NCI-H2107 (cell line): ENCODE measurements around the gene TUBB1.
A peak's percentile ranks its signal among the peaks of the same experiment; 100 is the strongest.
"Not testable (repeated sequence)": the region's sequence is repeated elsewhere in the genome, so short reads cannot be mapped to it uniquely, and the experiment has no call there.

Experiments used
- DNase-seq: peaks from one replicate; lab custom pipeline; 2025; lab: John Stamatoyannopoulos, UW

TUBB1 gene

DNA sequence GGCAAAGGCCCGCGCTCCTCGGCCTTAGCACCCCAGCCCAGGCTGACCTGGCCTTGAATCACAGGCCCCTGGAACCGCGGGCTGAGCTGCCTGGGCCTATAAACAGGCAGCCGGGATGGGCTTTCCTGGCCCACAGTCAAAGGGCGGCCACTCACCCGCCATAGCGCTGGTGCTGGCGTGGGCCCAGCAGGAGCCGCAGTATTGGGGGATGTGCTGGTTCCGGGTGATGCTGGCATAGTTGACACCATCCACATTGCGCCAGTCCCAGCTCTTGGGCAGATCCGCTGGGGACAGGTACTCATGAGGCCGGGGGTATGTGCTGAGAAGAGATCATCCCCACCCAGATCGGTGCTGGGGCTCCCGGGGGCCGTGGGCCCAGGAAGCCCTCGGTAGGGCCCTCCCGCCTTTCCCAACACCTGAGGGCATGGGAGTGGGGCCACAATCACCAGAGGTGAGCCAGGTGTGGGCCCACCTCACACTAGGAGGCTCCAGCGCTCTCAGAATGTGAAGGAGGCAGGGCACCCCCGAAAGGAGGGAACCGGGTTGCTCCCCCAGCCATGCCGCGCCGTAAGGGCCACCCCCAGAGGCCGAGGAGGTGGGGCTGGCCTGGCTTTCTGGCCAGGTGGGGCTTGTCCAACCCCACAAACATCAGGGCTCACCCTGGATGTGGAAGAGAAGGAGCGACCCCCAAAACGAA is 12.9 kb upstream of the TUBB1 start:
- no peak for DNase-seq

DNA sequence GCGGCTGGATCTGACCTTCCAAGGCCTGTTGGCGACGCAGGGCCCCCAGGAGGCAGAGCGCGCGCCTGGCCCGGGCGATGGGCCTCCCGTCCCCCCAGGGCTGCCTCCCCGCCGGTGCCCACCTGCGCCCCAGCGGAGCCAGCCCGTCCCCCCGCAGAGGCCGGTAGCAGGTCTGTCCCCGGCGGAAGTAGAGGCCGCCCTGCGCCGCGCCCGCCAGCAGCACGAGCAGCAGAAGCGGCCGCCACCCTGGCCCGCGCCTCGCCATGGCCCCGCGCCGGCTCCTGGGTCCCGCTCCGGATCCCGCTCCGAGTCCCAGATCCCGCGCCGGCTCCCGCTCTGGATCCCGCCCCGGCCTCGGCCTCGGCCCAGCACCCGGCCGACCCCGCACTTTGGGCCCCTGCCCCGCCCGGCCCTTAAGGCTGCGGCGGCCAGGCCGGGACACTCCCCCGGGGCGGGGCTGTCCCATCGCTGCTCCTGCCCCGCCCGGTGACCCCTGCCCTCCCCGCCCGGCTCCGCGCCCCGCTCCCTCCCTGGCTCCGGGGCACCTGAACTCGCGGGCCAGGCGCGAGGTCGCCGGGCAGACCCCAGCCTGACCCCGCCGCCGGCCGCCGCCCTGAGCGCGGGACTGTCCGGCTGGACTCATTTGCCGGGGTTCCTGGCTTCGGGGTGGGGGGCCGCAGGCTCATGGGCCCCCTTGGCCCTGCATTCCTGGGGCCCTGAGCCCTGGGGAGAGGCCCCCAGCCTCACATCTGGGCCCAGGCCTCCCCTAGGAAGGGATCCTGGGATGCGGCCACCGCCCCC is 12.2 kb upstream of the TUBB1 start, which contains the start of gene CTSZ:
TSS of gene CTSZ (minus strand) at position 391 of the 801 bp plus-strand sequence. CDS start at position 265, 126 bp downstream.
- no peak for DNase-seq

DNA sequence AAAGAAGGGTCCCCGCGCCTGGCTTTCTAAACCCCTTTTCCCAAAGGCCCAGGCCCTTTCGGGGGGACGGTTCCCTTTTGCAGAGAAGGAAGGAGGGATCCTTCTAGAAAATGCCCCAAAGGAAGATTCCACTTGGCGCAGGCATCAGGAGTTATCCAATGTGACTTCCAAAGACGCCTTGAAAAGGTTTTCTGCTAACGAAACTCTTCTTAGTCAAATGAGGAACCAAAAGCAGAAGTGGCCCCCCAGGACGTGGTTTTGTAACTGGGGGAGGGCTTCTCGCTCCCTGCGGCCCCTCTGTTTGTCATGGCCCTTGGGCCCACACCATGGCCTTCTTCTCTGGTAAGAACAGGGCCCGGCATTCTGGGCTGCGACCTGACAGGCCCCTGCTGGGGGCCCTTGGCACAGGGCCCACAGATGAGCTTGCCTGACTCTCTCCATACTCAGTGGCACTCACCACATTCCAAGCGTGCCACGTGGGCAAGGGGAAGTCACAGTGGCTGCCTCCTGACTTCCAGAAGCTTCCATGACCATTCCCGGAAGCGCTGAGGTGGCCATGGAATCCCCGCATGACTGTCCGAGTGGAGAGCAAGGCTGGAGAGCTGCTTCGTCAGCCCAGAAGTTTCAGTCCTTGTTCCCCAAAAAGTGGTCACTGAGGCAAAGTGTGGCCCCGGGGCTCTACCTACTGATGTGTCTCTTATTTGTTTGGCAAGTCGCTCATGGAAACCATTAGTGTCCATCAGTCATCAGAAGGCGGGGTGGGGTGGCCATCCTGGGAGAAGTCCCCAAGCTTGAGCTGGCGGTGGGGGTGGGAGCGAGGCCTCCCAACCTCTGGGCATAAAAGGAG is 11.3 kb upstream of the TUBB1 start:
- no peak for DNase-seq

DNA sequence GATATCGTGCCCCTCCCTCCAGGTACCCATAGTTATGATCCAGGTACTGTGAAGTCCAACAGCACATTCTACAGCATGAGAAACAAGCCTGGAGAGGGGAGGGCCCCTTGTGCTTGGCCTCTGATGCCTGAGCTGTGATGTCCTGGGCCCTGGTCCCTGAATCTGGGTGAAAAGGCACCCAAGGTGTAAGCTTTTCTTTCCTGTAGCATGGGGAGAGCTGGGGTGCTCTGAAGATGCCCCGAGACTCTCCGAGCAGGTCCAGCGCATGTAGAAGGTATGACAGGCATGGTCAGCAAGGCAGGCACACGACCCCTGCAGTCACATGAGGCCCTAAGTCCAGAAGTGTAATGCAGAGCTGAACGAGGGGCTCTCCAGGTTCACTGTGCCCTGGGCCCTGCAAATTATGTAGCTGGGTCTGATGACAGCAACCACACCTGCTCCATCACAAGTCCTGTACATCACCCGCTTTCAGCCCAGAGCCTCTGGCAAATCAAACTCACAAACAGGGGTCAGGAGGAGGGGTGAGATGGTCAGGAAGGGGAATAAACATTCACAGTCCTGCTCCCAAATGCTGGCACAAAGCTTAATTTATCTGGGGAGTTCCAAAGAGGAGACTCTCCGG is 10.4 kb upstream of the TUBB1 start:
- no peak for DNase-seq

DNA sequence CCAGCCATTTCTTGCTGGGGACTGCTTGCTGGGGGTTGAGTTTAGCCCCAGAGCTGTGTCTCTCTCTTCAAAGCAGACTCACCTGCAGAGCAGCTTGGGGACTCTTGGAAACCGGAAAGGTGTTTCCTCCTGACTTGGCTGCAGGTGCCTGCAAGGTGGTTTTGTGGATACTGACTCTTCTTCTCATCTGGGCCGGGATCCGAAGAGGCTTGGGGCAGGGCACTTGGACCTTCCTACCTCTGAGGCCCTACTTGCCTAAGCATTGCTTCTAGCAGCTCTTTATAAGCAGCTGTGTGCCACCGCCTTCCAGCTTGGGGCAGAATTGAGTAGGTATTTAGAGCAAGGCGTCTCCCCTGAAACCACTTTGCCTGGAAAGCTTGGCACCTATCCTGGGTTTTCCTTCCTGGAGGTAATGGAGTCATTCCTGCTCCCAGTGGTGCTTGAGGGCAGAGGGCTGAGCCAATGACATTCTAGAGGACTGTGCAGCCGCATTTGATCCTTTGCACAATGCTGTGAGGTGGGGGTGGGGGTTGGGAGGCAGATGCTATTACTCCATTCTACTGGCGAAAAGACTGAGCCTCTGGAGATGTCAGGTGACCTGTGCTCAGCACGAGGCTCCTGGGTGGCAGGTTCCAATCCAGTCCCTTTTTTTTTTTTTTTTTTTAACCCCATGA is 8.8 kb upstream of the TUBB1 start:
- DNase-seq = peak; percentile 38

DNA sequence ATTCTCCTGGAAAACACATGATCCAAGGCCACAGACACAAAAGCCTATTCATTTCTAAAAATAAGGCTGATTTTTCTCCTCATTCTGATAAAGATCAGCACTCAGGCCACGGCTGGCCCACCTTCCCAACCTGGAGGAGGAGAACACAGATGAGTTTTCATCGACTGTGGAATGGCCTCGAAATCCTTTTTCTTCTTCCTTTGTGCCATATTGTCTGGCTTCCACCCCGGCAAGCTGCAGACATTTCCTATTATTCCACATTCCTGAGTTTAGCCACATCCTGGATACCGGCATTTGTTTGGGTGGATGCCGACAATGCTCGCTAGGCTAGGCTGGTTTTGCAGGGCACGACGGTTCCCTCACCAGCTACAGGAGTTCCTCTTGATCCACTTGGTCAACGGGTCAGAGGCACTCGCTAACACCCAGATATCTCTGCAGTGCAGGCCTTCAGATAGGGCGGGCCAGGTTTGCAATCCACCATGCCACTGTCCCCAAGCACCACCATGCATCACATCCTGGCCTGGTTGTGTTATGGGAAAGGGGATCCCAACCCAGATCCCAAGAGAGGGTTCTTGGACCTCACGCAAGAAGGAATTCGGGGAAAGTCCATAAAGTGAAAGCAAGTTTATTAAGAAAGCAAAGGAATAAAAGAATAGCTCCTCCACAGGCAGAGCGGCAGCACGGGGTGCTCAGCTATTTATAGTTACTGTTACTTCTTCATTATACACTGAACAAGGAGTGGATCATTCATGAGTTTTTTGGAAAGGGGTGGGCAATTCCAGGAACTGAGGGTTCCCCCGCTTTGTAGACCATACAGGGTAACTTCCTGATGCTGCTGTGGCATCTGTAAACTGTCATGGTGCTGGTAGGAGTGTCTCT is 8.0 kb upstream of the TUBB1 start:
- no peak for DNase-seq

DNA sequence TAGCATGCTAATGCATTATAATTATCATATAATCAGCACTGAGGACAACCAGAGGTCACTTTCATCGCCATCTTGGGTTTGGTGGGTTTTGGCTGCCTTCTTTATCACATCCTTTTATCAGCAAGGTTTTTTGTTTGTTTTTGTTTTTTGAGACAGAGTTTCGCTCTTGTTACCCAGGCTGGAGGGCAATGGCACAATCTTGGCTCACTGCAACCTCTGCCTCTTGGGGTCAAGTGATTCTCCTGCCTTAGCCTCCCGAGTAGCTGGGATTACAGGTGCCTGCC is 7.4 kb upstream of the TUBB1 start:
- not testable (repeated sequence) for DNase-seq

DNA sequence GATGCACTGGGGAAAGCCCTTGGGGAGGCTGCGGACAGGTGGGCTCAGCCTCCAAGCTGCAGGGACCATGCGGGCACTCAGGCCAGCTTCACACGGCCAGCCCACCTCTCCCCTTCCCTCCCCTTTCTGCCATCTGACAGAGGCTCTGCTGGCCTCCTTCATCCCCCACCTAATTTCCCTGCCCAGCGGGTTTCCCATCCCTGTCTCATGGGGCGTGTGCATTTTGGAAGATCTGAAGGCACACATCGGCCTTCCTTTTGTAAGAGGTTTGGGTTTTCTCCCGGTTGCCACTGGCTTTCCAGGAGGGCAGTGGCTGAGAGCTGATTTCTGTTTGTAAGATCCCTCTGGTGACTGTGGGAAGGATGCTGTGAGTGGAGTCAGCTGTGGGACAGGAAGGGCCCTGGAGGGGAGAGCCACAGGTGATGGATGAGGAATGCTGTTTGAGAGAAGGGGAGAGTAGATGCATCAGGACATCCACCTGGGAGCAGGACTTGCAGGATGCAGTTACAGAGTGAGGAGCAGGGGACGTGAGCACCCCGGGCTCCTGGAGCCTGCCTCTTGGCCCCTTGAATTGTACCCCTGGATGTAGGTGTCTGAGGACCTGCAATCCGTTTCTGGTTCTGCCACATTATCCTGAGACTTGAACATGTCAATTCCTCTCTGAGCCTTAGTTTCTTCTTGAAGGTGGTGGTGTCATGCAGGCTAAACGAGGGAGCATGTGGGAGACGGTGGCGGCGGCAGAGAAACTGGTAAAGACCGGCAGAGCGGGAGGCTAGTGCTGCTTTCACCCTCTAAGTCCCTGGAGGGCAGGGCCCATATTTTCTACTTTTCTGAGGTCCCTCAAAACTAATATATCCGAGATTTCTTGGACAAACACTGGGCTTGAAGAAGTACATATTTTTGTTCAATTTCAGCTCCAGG is 5.9 kb upstream of the TUBB1 start:
- DNase-seq = no peak

DNA sequence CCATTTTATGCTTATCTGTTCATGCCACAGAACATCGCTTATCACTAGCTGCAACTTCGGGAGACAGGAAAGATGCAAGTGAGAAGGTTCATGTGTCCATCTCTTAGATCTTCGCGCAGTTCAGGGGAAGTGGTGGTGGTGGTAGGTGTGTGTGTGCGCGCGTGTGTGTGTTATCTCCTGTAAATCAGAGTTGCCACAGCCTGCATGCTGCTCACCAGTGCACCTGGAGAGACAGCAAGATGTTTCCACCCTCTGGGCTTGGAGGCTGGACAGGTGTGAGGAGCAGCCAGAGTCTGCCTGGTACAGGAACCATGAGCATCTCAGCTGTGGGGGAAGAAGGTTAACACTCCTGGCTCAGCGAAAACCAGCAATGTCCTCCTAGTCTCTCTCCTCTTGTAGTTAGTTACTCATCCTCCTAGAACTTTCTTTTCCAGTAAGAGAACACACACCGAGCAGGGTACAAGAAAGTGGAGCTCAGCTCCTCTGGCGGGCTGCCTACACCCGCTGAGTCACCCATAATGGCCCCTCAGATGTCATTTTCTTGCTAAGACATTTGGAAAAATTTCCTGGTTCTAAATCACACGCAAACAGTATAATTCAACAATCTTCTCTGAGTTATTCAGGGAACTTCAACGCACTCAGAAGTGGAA is 5.1 kb upstream of the TUBB1 start:
- no peak for DNase-seq

DNA sequence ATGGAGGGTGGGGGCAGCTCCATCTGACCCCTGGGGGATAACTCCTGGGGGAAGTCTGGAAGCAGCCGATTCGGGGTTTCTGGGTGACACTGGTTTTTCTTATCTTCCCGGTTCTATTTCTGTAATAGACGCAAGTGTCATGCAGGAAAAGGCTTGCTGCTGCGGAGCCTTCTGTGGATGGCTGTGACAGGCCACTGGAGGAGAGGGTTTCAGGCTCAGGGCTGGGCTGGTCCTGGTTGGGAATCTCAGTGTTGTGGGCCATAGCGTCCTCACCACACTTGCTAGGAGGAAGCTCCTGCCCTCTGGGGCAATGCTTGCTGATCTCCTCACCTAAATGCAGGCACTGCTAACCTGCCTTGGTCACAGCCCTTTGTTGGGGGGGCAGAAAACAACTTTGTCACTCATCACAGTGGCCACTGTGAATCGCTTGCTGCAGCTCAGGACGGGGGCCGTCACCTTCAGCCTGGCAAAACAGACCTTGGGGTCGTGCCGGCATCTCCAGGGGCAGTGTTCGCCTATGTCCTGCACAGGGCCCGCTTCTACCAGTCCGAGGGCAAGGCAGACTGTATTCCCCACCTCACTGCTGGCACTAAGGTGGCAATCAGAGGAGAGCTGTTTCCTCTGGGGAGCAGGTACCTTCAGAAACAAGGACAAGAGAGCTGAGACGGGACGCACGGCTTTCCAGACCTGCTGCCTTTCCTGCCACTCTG is 4.4 kb upstream of the TUBB1 start:
- DNase-seq = no peak

DNA sequence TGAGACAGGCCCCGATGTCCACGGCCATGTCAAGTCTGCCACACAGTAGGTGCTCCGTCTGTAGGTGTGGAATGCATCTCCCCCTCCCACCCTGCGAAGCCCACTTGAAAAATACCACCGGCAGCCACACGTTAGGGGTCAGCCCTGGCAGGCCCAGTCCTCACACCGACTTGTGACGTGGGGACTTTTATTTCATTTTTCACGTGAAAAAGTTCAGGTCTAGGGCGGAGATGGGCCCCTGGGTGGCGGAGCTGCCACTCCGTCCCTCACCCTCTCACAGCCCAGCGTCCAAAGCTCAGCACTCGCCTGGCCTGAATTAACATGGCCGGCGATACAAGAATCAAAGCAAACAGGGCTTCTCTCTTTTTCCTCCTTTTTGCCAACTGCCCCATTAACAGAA is 3.8 kb upstream of the TUBB1 start:
- no peak for DNase-seq

DNA sequence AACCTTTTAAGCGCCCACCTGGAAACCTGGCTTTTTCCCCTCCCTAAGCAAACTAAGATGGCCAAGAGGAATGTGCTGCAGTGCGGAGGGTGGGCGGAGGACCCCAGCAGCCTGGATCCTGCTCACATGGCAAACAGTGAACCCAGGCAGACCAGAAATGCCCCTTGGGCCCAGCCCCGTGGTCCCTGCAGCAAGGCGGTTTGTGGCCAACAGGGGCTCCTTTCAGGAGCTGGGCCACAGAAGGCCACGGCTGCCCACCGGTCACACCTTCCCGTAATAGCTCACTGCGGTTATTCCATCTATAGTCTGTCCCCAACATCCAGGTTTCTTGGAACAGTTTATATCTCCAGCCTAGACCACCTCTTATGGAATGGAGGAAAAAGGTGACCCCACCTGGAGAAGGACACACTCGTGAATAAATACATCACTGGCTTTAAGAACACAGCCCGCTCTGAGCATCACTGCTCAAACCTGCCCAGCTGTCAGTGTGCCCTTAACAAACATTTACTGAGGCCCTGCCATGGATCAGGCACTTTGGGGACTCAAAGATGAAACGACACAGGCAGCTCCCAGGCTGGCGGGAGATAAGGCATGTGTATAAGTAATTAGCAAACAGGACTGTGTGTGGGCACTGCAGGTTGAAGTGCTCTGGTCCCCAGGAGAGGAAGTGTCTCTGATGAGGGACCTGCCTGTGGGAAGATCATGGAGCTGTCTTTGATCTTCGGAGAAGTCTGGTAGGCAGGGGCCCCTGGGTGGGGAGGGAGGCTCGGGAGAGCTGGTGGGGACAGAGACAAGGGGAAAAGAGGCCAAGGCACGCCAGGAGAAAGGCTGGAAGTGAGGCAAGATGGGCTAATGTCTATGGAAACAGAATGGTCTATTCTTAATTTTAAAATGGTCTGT is 3.2 kb upstream of the TUBB1 start:
- no peak for DNase-seq

DNA sequence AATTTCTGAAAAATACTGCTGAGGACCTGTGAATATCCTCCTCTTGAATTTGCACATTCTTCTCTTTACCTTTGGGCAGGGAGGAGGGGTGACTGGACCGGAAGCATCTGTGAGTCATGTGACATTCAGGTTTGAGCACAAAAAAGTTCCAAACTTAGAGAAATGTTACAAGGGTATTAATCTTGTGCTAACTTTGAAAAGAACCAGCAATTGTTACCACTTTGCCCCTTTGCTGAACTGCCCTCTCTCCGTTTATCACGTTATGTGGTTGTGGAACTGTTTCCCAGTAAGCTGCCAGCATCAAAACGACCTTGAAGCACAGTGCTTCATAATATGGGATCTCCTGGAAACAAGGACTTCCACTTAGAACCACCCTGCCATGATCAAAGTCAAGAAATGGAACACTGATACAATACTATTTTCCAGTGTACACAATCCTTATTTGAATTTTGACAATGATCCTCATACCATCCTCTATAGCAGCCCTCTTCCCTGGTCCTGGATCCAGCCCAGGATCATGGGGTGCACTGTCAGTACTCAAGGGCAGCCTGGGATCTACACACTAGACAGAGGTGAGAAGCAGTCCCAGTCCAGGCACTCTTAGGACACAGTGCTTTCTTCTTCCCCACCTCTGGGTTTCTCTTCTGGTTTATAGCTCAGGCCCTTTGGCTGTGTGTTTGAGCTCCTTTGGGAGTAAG is 2.3 kb upstream of the TUBB1 start:
- DNase-seq = no peak

DNA sequence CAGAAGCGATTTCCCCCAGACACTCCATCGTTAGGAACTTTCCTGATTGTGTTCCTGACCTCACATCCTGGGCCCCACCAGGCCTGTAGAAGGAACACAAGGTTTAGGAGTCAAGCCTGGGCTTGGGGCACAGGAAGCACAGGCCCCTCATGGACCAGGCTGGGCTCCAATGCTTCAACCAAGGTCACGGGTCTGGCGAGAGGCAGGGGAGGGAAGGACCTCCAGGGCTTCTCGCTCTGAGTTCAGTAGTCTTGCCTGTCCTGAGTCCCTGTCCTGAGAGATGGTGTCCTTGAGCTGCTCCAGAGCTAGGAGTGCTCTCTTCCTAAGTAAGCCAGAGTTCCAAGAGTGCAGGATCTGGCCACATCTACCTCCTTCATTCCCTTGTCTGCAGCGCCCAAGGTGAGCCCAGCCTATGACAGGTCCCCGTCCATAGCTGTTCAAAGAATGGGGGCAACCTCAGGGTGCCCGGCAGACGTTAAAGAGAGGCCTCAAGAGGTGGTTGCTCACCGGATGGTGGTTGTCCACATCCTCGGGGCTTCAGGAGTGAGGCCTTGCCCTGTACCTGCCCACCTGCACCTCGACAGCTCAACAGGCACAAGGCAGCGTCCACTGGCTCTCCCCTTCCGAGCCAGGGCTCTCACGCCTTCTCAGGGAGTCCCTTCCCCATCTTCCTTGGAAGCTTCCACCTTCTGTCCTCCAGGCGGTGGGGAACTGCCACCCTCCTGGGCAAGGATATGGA is 1.6 kb upstream of the TUBB1 start:
- no peak for DNase-seq

DNA sequence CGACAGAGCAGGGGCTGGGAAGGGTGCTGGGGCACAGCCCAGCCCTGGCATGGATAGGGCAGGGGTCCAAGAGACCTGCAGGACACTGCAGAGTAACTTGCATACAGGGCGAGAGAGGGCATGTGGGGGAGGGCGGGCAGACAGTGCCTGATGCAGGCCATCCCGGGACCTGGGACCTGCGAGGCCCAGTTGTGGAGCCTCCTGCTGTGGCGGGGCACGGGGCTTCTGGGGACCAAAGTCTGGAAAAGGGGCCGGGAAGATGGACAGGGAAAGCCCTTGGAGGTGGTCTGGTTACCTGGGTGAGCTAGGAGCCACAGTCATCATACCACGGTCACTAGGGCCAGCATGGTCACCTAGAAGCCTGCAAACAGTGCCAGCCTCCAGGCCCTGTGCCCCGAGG is 412 bp upstream of the TUBB1 start:
- no peak for DNase-seq

DNA sequence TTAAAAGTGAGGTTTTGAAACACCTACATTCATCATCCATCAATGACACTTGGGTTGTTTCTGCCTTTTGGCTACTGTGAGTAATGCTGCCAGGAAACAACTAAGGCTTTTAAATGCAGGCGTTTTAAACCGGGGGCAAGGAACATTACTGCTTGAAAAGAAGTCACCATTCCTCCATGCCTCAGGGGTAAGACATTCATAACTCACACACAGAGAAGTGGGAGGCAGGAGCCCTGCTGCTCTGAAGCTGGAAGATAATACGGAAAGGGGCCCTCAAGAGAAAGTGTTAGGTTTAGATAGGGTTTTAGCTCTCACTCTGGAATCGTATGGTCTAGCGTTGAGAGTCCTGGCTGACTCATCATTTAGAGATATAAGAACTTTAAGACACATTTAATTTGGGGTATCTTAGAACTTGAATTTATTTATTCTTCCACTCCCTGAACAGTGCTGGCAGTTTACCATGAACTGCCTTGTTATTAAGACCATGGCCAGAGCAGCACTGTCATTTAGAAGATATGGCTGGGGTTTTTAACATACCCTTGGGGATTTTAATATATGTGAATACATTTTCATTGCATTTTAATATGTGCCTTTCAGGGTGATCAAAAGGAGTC is 1.8 kb downstream of the TUBB1 start:
- no peak for DNase-seq
